ENCODE data around the gene CUBN.

CUBN gene

GRCh38 chr10:16933783-16934182, 195.8 kb downstream of the CUBN start:
- DNase-seq (ENCODE audit: low read depth in 1 of 2, low spot score in 1 of 2) = no peak
- no peak for TF ChIP-seq SPI1 (IDR thresholded peaks at IDR 0.05; ENCODE audit: borderline replicate concordance, low read depth)
- TF ChIP-seq POLR2AphosphoS5 (IDR thresholded peaks at IDR 0.05; ENCODE audit: low read depth) = no peak
- no peak for TF ChIP-seq REST (IDR thresholded peaks at IDR 0.05; ENCODE audit: insufficient replicate concordance, low read depth)
- TF ChIP-seq CTCF (IDR thresholded peaks at IDR 0.05; ENCODE audit: insufficient read depth, low read length) = no peak
- TF ChIP-seq GABPA (IDR thresholded peaks at IDR 0.05; ENCODE audit: low read depth) = no peak
- Histone ChIP-seq H3K4me3 (replicated peaks; ENCODE audit: insufficient read depth, low read length) (no peak overlapping the region), H3K27me3 (ENCODE audit: insufficient read depth, poor library complexity, severe bottlenecking) (no peaks in the 10 kb centered on the region), H3K27ac (replicated peaks) (no peak overlapping the region)

- no peak overlapping the region for H3K27ac ChIP-seq (replicated peaks)
- no peak for TF ChIP-seq GABPA (IDR thresholded peaks at IDR 0.05; ENCODE audit: low read depth)
- no peak for TF ChIP-seq SPI1 (IDR thresholded peaks at IDR 0.05; ENCODE audit: borderline replicate concordance, low read depth)
- TF ChIP-seq POLR2AphosphoS5 (IDR thresholded peaks at IDR 0.05; ENCODE audit: low read depth) = no peak
- TF ChIP-seq REST (IDR thresholded peaks at IDR 0.05; ENCODE audit: insufficient replicate concordance, low read depth) = no peak
- TF ChIP-seq CTCF (IDR thresholded peaks at IDR 0.05; ENCODE audit: insufficient read depth, low read length) = no peak
- no peak overlapping the region for H3K4me3 ChIP-seq (replicated peaks; ENCODE audit: insufficient read depth, low read length)
- H3K27me3 ChIP-seq (ENCODE audit: insufficient read depth, poor library complexity, severe bottlenecking) = no peaks in the 10 kb centered on the region
- no peak for DNase-seq (ENCODE audit: low read depth in 1 of 2, low spot score in 1 of 2)
Observed at GRCh38 chr10:16931930-16932329, 197.7 kb downstream of the CUBN start.

- H3K27me3 ChIP-seq (ENCODE audit: insufficient read depth, poor library complexity, severe bottlenecking) = no peaks in the 10 kb centered on the region
- no peak for TF ChIP-seq SPI1 (IDR thresholded peaks at IDR 0.05; ENCODE audit: borderline replicate concordance, low read depth)
- no peak for TF ChIP-seq GABPA (IDR thresholded peaks at IDR 0.05; ENCODE audit: low read depth)
- no peak for TF ChIP-seq POLR2AphosphoS5 (IDR thresholded peaks at IDR 0.05; ENCODE audit: low read depth)
- no peak for TF ChIP-seq CTCF (IDR thresholded peaks at IDR 0.05; ENCODE audit: insufficient read depth, low read length)
- TF ChIP-seq REST (IDR thresholded peaks at IDR 0.05; ENCODE audit: insufficient replicate concordance, low read depth) = no peak
- no peak overlapping the region for H3K4me3 ChIP-seq (replicated peaks; ENCODE audit: insufficient read depth, low read length)
- H3K27ac ChIP-seq (replicated peaks) = no peak overlapping the region
- DNase-seq (ENCODE audit: low read depth in 1 of 2, low spot score in 1 of 2) = no peak
Observed at GRCh38 chr10:16930540-16930939, 199.1 kb downstream of the CUBN start.
